ENCODE results near the gene AGAP2.

AGAP2 gene

DNA sequence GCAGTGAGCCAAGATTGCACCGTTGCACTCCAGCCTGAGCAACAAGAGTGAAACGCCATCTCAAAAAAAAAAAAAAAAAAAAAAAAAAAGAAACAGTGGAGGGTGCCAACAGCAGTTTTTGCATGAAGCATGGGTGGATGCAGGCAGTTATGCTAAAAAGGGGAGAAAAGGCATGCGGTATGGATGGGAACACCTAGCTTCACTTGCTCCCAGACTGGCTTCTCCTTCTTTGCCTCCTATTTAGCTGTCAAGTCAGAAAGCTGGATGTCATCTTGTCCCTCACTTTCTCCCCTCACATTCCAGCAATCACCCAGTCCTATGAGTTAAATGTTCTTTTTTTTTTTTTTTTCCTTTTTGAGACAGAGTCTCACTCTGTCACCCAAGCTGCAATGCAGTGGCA is 36.5 kb upstream of the AGAP2 start:
- TF ChIP-seq FOXP2 (optimal IDR thresholded peaks at IDR 0.05; ENCODE audit: borderline replicate concordance, extremely low read depth, extremely low read length, insufficient read depth) = no peak
- TF ChIP-seq POLR2AphosphoS5 (IDR thresholded peaks at IDR 0.05; ENCODE audit: low read depth, low read length) = no peak
- no peak for TF ChIP-seq REST (IDR thresholded peaks at IDR 0.05; ENCODE audit: insufficient read depth in 1 of 2, low read depth in 2 of 2, low read length in 2 of 2)
- no peak for TF ChIP-seq TAF1 (IDR thresholded peaks at IDR 0.05; ENCODE audit: borderline replicate concordance, insufficient read depth, low read length)
- TF ChIP-seq SIN3A (IDR thresholded peaks at IDR 0.05; ENCODE audit: borderline replicate concordance, insufficient read depth, low read length) = no peak

DNA sequence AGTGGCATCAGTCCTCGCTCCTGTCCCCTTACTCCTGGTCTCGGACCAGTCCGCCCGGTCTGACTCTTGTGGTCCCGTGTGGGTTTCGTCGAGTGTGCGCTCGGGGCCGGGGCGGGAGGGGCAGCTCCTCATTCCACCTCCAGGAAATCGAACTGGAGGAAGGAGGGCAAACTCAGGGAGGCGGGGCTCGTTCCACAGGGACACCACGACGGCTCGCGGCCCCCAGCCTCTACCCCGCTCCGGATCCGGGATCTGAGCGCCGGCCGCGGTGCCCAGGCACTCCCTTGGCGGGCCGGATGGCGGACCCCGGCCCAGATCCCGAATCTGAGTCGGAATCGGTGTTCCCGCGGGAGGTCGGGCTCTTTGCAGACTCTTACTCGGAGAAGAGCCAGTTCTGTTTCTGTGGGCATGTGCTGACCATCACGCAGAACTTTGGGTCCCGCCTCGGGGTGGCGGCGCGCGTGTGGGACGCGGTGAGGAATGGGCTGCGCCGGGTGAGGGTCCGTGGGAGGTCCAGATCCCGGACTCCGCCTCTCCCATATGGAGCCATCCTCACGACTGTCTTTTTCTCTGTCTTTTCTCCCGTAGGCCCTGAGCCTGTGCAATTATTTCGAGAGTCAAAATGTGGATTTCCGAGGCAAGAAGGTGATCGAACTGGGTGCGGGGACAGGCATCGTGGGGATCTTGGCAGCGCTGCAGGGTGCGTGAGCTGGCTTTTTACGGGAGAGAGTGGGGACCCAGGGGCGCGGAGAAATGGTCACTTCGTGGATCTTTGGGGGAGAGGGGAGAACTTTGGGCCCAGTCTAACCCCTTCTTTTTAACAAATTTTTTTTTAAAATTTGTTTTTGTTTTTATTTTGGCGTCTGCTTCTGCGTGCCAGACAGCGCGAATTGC is 34.1 kb upstream of the AGAP2 start, which contains the start of gene EEF1AKMT3:
Gene EEF1AKMT3 (plus strand): TSS at position 186 of the 894 bp plus-strand sequence. CDS start 111 bp downstream, at position 297.
- TF ChIP-seq POLR2AphosphoS5 (IDR thresholded peaks at IDR 0.05; ENCODE audit: low read depth, low read length) (no peak; the same call in 1 of the 2 replicates), FOXP2 (optimal IDR thresholded peaks at IDR 0.05; ENCODE audit: borderline replicate concordance, extremely low read depth, extremely low read length, insufficient read depth) (no peak), SIN3A (IDR thresholded peaks at IDR 0.05; ENCODE audit: borderline replicate concordance, insufficient read depth, low read length) (0 out of 2 replicates have a peak, but pooled peaks have one; percentile 12)

DNA sequence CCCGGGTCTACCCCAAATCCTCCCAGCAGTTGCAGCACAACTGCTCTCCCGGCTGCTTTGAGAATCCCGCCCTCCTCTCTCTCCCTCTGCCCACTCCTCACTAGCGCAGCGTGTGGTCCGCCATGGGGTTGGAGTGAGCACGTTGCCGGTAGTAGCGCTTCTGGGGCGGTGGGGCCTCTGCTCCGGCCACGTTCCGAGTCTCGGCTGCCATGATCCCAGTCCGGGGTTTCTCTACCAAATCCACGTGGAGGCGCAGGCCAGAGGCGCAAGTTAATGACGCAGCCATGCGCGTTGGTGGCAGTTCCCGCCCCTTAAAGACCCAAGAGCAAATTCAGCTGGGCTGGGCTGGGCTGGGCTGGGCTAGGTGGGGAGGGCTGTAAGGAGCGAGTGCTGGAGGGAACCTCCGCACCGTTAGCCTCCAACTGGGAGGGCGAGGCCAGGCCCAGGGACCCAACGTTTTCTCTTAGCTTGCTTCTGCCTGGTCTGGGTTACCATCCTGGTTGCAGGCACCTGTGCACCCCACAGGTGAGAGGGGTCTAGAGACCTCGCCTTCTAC is 33.4 kb upstream of the AGAP2 start, which contains the start of gene METTL1:
Gene METTL1 (minus strand): TSS at position 233 of the 556 bp plus-strand sequence. CDS start 22 bp downstream, at position 211.
- TF ChIP-seq SIN3A (IDR thresholded peaks at IDR 0.05; ENCODE audit: borderline replicate concordance, insufficient read depth, low read length) = peak; percentile 100
- peak; percentile 88 for TF ChIP-seq POLR2AphosphoS5 (IDR thresholded peaks at IDR 0.05; ENCODE audit: low read depth, low read length)
- no peak for TF ChIP-seq FOXP2 (optimal IDR thresholded peaks at IDR 0.05; ENCODE audit: borderline replicate concordance, extremely low read depth, extremely low read length, insufficient read depth)
- peak in 1 of 2 experiments; percentile 71; a peak in 1 of 4 replicates for TF ChIP-seq REST (IDR thresholded peaks at IDR 0.05; ENCODE audit: insufficient read depth in 1 of 2, low read depth in 2 of 2, low read length in 2 of 2)
- peak; percentile 89; the same call in 1 of the 2 replicates for TF ChIP-seq TAF1 (IDR thresholded peaks at IDR 0.05; ENCODE audit: borderline replicate concordance, insufficient read depth, low read length)

DNA sequence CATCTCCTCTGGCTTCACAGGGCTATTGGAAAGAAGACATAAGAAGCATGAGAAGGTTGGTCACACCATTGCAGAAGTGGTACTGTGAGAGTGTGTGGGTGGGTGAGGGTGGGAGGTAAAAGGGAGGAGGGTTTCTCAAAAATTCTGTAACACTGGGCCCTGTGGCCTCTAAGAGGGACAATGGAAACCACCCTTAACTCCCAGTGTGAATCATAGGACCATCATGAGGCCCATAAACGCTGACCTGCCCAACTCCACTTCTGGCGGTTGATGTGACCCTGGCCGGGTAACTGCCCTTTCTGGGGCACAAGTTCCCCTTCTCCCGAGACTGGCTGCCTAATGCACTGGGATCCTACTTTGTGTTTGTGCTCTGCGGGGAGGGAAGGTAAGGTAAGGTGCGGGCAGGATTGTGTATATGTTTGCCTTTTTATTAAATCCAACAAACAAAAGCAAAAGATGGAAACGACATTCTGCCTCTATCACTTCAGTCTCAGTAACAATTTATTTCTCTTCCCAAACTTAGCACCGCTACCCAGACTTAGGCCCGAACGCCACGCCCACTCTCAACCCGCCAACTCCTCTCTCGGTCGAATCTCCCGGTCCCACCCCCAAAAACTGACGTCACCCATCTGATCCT is 32.8 kb upstream of the AGAP2 start:
- no peak for TF ChIP-seq FOXP2 (optimal IDR thresholded peaks at IDR 0.05; ENCODE audit: borderline replicate concordance, extremely low read depth, extremely low read length, insufficient read depth)
- no peak for TF ChIP-seq TAF1 (IDR thresholded peaks at IDR 0.05; ENCODE audit: borderline replicate concordance, insufficient read depth, low read length)
- TF ChIP-seq REST (IDR thresholded peaks at IDR 0.05; ENCODE audit: insufficient read depth in 1 of 2, low read depth in 2 of 2, low read length in 2 of 2) = no peak
- no peak for TF ChIP-seq POLR2AphosphoS5 (IDR thresholded peaks at IDR 0.05; ENCODE audit: low read depth, low read length)
- TF ChIP-seq SIN3A (IDR thresholded peaks at IDR 0.05; ENCODE audit: borderline replicate concordance, insufficient read depth, low read length) = no peak

- TF ChIP-seq FOXP2 (optimal IDR thresholded peaks at IDR 0.05; ENCODE audit: borderline replicate concordance, extremely low read depth, extremely low read length, insufficient read depth) = no peak
- TF ChIP-seq SIN3A (IDR thresholded peaks at IDR 0.05; ENCODE audit: borderline replicate concordance, insufficient read depth, low read length) = no peak
- no peak for TF ChIP-seq REST (IDR thresholded peaks at IDR 0.05; ENCODE audit: insufficient read depth in 1 of 2, low read depth in 2 of 2, low read length in 2 of 2)
- no peak for TF ChIP-seq TAF1 (IDR thresholded peaks at IDR 0.05; ENCODE audit: borderline replicate concordance, insufficient read depth, low read length)
- TF ChIP-seq POLR2AphosphoS5 (IDR thresholded peaks at IDR 0.05; ENCODE audit: low read depth, low read length) = no peak
These were observed 32.2 kb upstream of the AGAP2 start for GRCh38 chr12:57770734-57771133.
